ENCODE measurements around the gene NEGR1. TPM values are rescaled to one million over a fixed set of nuclear protein-coding genes. Genes with fewer than 3 reads are reported as not detected.

The NEGR1 gene
- total RNA-seq, 1 experiment from 2014 or later, result 19.2 TPM

GRCh38 chr1:71533950-71534349 lies 748.4 kb downstream of the NEGR1 start:
- DNase-seq, result no peak
- no peak for TF ChIP-seq CTCF (IDR thresholded peaks at IDR 0.05; ENCODE audit: unreplicated experiment)
- H3K27ac Mint-ChIP-seq (ENCODE audit: unreplicated experiment), result no peak overlapping the region
- no peaks in the 10 kb centered on the region for H3K4me1 Mint-ChIP-seq (ENCODE audit: low read depth, unreplicated experiment)
- H3K36me3 Mint-ChIP-seq (ENCODE audit: insufficient read depth, unreplicated experiment), result no peaks in the 10 kb centered on the region
- H3K9me3 Mint-ChIP-seq (ENCODE audit: low read depth, unreplicated experiment), result peaks cover 6% of the 10 kb centered on the region
- no TSS peak for BruUV-seq (replicated peaks)
- CTCF ChIA-PET, result no interaction called here
- intact Hi-C loops (cut with micrococcal nuclease; ENCODE audit: unreplicated experiment), result no loop called here
- H3K27me3 Mint-ChIP-seq (ENCODE audit: unreplicated experiment), result no peaks in the 10 kb centered on the region
- no peak overlapping the region for H3K4me3 Mint-ChIP-seq (ENCODE audit: low read depth, unreplicated experiment)

- no peak for TF ChIP-seq CTCF (IDR thresholded peaks at IDR 0.05; ENCODE audit: unreplicated experiment)
- DNase-seq, result no peak
- intact Hi-C loops (cut with micrococcal nuclease; ENCODE audit: unreplicated experiment), result no loop called here
- Mint-ChIP-seq H3K27ac (ENCODE audit: unreplicated experiment) (no peak overlapping the region), H3K4me3 (ENCODE audit: low read depth, unreplicated experiment) (no peak overlapping the region), H3K27me3 (ENCODE audit: unreplicated experiment) (no peaks in the 10 kb centered on the region), H3K36me3 (ENCODE audit: insufficient read depth, unreplicated experiment) (no peaks in the 10 kb centered on the region), H3K9me3 (ENCODE audit: low read depth, unreplicated experiment) (peaks cover 6% of the 10 kb centered on the region), H3K4me1 (ENCODE audit: low read depth, unreplicated experiment) (no peaks in the 10 kb centered on the region)
- no TSS peak for BruUV-seq (replicated peaks)
- CTCF ChIA-PET, result no interaction called here
Observed at GRCh38 chr1:71532343-71532742, 750.0 kb downstream of the NEGR1 start.

GRCh38 chr1:71526824-71527223 lies 755.5 kb downstream of the NEGR1 start:
- no peak overlapping the region for H3K27ac Mint-ChIP-seq (ENCODE audit: unreplicated experiment)
- BruUV-seq (replicated peaks), result no TSS peak
- H3K36me3 Mint-ChIP-seq (ENCODE audit: insufficient read depth, unreplicated experiment), result no peaks in the 10 kb centered on the region
- H3K9me3 Mint-ChIP-seq (ENCODE audit: low read depth, unreplicated experiment), result peaks cover 2% of the 10 kb centered on the region
- H3K4me3 Mint-ChIP-seq (ENCODE audit: low read depth, unreplicated experiment), result no peak overlapping the region
- no peak for DNase-seq
- CTCF ChIA-PET, result no interaction called here
- intact Hi-C loops (cut with micrococcal nuclease; ENCODE audit: unreplicated experiment), result no loop called here
- H3K27me3 Mint-ChIP-seq (ENCODE audit: unreplicated experiment), result no peaks in the 10 kb centered on the region
- no peak for TF ChIP-seq CTCF (IDR thresholded peaks at IDR 0.05; ENCODE audit: unreplicated experiment)
- no peaks in the 10 kb centered on the region for H3K4me1 Mint-ChIP-seq (ENCODE audit: low read depth, unreplicated experiment)

GRCh38 chr1:71522721-71523120 lies 759.6 kb downstream of the NEGR1 start:
- H3K27me3 Mint-ChIP-seq (ENCODE audit: unreplicated experiment), result no peaks in the 10 kb centered on the region
- H3K36me3 Mint-ChIP-seq (ENCODE audit: insufficient read depth, unreplicated experiment), result no peaks in the 10 kb centered on the region
- intact Hi-C loops (cut with micrococcal nuclease; ENCODE audit: unreplicated experiment), result loop anchor here (5.0 kb wide), 3 partner anchors 325 to 515 kb away; no protein-coding TSS in a partner anchor
- no peaks in the 10 kb centered on the region for H3K9me3 Mint-ChIP-seq (ENCODE audit: low read depth, unreplicated experiment)
- H3K4me3 Mint-ChIP-seq (ENCODE audit: low read depth, unreplicated experiment), result no peak overlapping the region
- DNase-seq, result no peak
- BruUV-seq (replicated peaks), result no TSS peak
- H3K27ac Mint-ChIP-seq (ENCODE audit: unreplicated experiment), result no peak overlapping the region
- no peak for TF ChIP-seq CTCF (IDR thresholded peaks at IDR 0.05; ENCODE audit: unreplicated experiment)
- CTCF ChIA-PET, result no interaction called here
- H3K4me1 Mint-ChIP-seq (ENCODE audit: low read depth, unreplicated experiment), result no peaks in the 10 kb centered on the region

All from Calu3 (cell line).